NB4 (cell line): ENCODE measurements around the gene ANKRD18B.
"Not testable (repeated sequence)": the region's sequence is repeated elsewhere in the genome, so short reads cannot be mapped to it uniquely, and the experiment has no call there.

Experiments
- POLR2A ChIP-seq: IDR thresholded peaks from 2 replicates; pipeline ENCODE4 v1.6.1; 2011; ENCODE audit warnings: mild to moderate bottlenecking; ENCODE audit not compliant: insufficient read length; ENCODE audit errors: extremely low read depth
- TF ChIP-seq, protein P1 (sequence below): IDR thresholded peaks from one replicate; pipeline ENCODE4 v1.5.1; 2012; ENCODE audit warnings: low read depth, low read length
- TF ChIP-seq, protein P2 (sequence below): IDR thresholded peaks from 2 replicates; pipeline ENCODE4 v1.6.1; 2011; ENCODE audit warnings: low read depth, low read length

DNA sequence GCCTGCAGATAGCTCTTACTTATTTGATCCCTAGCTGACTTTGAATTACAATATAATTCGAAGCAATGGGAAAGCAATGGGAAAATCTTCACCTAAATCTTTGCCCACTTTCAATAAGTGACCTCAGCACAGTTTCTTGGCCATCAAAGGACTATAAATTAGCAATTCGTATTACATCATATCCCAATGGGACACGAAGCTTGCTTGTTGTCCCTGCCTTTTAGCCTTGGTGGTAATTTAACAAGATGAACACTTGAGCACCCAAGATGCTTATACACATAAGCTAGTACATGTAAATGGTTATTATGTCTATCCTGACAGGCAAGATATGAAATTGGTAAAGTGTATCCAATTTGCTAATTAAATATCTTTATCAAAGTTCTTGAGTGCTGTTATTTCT is 9.9 kb downstream of the ANKRD18B start:
- TF ChIP-seq, protein P1, sequence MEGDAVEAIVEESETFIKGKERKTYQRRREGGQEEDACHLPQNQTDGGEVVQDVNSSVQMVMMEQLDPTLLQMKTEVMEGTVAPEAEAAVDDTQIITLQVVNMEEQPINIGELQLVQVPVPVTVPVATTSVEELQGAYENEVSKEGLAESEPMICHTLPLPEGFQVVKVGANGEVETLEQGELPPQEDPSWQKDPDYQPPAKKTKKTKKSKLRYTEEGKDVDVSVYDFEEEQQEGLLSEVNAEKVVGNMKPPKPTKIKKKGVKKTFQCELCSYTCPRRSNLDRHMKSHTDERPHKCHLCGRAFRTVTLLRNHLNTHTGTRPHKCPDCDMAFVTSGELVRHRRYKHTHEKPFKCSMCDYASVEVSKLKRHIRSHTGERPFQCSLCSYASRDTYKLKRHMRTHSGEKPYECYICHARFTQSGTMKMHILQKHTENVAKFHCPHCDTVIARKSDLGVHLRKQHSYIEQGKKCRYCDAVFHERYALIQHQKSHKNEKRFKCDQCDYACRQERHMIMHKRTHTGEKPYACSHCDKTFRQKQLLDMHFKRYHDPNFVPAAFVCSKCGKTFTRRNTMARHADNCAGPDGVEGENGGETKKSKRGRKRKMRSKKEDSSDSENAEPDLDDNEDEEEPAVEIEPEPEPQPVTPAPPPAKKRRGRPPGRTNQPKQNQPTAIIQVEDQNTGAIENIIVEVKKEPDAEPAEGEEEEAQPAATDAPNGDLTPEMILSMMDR, result not testable (repeated sequence)
- TF ChIP-seq POLR2A, result not testable (repeated sequence)
- TF ChIP-seq, protein P2, sequence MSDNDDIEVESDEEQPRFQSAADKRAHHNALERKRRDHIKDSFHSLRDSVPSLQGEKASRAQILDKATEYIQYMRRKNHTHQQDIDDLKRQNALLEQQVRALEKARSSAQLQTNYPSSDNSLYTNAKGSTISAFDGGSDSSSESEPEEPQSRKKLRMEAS, result not testable (repeated sequence)
